GM11168 (cell line): ENCODE results near the gene PRDX6.

Experiments used
- in situ Hi-C: fragments of 300-500 bp; cut with MboI; formaldehyde crosslinking; loops from one replicate; pipeline ENCODE4 v1.12.0; 2022; ENCODE audit warnings: low sequenced_read_pairs; ENCODE audit not compliant: unreplicated experiment

The PRDX6 gene, protein sequence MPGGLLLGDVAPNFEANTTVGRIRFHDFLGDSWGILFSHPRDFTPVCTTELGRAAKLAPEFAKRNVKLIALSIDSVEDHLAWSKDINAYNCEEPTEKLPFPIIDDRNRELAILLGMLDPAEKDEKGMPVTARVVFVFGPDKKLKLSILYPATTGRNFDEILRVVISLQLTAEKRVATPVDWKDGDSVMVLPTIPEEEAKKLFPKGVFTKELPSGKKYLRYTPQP

DNA sequence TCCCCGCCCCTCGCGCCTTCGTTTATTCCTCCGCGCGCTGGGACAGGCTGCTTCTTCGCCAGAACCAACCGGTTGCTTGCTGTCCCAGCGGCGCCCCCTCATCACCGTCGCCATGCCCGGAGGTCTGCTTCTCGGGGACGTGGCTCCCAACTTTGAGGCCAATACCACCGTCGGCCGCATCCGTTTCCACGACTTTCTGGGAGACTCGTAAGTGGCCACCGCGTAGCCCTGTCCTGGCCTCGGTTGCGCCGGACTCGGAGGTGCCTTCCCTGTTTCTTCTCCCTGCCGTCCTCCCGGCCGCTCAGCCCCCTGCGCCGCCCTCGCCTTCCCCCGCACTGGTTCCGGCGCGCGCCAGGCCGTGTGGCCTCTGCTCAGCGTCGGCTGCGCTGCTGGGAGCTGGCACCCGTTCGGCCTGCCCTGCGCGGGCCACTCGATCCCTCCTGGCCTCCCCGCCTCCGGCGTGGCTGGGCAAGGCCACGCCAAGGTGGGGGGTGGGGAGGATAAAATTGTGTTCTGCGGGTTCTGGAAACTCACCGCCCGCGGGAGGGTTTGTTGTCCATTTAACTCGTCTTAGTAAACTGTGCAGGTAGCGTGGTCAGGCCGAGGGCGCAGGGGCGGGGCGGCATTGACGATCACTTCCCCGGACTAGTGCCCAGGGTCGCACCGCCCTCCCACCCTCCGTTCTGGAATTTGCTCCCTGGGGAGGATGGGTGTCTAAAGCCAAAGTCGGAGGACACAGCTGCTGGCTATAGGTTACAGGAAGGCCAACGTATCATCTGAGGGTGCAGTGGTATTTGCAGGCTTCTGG, at the start of gene PRDX6:
TSS of gene PRDX6 (plus strand) at position 50 of the 808 bp plus-strand sequence. CDS start at position 113, 63 bp downstream.
- in situ Hi-C loops: no loop called here

DNA sequence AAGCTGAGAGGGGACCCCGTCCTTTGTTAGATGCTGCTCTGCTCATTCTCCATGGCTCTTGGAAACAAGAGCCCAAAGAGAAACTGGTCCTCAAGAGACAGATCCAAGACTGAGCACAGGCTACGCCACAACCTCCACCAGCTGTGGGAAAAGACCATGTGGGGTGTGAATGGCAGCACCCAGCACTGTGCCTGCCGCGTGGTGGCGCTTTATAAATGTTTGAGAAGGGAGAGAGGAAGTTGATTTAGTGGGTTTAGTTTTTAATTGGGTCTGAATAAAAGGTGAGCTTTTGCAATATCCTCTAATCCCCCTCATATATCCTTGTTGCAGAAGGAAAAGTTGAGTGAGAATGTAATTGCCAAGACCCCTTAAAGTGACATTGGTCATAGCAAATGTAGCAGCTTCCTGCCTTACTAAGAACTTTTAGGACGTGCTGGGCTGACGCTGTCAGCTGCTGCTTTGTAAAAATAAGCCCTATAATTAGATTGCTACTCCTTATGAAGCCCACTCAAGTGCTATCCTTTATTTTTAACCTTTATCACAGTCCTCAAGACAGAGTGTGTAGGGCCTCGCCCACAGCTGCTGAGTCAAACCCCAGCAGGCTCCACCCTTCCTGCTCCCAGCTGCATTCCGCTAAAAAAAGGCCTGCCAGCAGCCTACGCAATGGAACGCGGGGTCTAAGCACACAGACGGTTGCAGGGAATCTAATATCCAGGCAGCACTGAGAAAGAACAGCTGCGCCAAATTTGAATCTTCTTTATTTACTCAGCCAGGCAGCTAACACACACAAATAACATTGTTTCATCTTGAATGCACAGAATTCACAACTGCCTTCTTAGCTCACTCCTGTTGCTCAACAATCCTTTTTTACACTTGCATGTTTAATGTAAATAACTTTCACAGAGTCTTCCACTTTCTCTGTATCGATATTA, 47.4 kb upstream of the PRDX6 start:
- in situ Hi-C loops: loop anchor here (10.0 kb wide), 1 partner anchor 495 kb away; no protein-coding TSS in a partner anchor

DNA sequence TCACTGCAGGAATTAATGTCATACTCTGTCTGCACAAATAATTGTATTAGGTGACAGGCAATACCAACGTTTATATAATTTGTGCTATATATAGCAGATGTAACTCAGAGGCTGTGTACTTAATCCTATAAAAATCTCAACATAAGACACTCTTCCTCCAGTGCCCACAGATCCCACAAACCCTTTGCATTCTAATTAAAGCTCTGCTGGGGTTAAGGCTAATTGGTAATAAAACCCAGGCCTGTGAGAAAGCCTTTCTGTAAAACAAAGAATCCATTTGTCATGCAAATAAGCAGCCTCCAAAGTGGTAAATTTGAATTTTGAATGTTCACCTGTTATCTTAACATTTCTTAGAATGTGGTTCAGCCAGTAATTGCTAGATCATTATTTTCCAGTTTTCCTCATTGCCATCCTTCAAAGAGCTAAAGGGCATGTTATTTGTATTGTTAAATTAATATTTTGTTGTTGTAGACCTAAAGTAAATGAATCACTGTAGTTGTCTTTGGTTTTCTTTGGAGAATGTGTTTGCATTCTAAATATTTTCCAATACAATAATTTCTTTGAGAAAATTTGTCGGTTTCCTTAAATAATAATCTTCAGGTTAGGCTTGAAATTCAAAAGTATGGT, 46.3 kb upstream of the PRDX6 start:
- in situ Hi-C loops: loop anchor here (10.0 kb wide), 1 partner anchor 494 kb away; no protein-coding TSS in a partner anchor

DNA sequence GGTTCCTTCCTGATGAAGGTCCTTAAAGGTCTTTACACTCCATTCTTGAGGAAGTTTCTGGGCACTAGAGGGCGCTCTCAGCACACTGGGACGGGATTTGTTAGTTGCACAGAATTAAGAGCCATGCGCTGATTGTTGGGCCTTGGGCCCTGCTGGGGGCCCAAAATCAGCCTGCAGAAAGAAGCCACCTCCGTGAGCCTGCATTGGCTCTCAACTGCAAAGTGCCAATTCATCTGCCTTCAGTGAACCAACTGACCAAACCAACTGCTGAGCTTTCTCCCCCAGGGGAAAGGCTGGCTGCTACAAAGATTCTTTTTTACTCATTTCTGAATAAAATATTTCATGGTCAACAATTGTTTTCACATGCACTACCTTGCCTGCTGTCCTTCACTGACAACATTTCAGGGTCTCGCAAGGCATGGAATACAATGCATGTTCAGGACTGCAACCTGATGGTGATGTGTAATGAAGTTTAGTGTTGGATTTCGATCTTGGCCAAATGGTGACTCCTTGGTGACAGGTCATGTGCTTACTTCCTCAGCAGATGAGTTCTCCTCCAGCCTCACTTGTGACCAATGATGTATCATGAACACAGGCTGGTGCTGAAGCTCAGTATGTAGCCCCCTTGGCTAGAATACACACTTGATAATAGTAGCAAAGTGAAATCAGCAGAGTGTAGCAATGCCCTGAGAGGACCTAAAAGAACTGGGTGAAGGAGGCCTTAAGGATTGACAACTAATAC, 45.7 kb upstream of the PRDX6 start:
- in situ Hi-C loops: loop anchor here (10.0 kb wide), 1 partner anchor 493 kb away; no protein-coding TSS in a partner anchor

DNA sequence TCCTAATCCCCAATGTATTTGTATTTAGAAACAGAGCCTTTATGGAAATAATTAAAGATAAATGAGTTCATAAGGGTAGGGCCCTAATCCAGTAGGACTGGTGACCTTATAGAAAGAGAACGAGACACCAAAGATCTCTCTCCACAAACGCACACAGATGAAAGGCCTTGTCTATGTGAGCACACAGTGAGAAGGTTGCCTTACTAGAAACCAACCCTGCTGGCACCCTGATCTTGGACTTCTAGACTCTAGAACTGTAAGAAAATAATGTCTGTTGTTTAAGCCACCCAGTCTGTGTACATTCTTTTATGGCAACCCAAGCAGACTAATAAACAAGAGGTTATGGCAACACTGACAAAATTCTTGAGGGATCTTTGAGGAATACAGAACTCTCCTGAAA, 44.8 kb upstream of the PRDX6 start:
- in situ Hi-C loops: loop anchor here (10.0 kb wide), 1 partner anchor 492 kb away; no protein-coding TSS in a partner anchor

DNA sequence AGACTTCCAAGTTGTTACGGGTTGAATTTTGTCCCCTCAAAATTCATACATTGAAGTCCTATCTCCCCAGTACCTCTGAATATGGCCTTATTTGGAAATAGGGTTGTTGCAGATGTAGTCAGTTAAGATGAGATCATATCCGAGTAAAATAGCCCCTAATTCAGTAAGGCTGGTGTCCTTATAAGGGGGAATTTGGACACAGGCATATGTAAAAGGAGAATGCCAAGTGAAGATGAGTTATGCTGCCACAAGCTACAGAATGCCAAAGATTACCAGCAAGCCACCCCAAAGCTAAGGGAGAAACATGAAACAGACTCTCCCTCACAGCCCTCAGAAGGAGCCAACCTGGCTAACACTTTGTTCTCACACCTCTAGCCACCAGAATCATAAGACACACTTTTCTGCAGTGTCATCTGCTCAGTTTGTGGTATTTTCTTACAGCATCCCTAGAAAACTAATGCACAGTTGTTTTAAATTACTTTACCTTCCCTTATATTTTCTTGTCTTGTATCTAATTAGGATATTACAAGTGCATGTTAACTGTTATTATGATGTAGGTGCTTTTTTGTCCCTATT, 43.3 kb upstream of the PRDX6 start:
- in situ Hi-C loops: loop anchor here (10.0 kb wide), 1 partner anchor 491 kb away; no protein-coding TSS in a partner anchor

DNA sequence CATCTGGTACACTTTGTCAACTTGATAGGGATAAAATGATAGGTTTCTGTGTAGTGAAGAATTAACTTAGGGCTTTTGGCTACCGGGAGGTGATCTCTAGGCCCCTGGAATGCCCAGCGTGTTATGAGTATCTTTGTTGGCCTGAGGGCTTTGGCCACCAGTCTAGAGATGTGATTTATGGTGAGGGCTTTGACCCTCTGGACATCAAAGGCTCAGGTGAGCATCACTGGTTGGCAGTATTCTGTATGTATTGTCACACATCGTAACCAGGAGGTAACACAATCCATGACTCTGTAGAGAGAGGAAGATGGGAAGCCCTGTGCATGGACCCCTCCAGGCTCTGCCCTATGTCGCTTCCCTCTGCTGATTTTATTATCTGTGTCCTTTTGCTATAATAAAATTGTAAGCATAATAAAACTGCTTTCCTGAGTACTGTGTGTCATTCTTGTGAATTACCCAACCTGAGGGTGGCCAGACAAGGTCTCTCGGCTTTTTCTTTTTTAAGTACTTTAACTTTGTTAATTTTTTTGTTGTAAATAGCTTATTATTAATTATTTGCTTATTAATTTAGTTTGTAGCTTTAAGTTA, 40.2 kb upstream of the PRDX6 start:
- in situ Hi-C loops: loop anchor here (10.0 kb wide), 1 partner anchor 488 kb away; no protein-coding TSS in a partner anchor

DNA sequence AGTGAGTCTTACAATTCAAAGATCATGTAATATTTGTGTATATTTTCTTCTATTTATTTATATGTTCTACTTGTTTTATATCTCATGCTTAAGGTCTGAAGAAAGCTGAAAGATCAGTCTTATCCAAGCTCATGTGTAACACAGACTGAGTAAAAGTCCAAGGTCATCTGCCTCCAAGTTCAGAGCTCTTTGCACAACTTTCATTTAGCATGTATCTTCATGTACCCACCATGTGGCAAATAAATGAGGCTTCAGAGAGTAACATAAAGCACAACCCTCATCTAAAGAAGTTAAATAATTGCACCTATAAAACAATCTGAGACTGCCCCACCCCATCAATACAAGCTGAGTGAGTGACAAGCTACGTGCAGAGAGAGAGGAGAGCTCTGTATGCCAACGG, 38.5 kb upstream of the PRDX6 start:
- in situ Hi-C loops: loop anchor here (10.0 kb wide), 1 partner anchor 486 kb away; no protein-coding TSS in a partner anchor

DNA sequence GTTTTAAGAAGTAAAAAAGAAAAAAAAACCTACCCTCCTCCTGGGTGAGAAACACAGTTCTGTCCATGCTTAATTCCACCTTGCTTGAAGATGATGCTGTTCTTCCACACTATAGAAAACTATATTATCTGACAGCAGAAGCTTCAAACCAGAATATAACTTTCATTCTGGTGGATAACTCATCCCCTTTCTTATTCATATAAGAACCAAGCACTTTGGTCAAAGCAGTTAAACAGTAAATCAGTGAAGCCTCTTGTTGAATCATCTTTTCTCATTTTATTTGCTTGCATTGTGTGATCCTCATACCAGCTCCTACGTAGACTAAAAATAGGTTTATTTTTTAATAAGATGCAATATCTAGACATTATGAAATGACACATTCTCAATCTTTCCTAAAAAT, 36.7 kb upstream of the PRDX6 start:
- in situ Hi-C loops: no loop called here

DNA sequence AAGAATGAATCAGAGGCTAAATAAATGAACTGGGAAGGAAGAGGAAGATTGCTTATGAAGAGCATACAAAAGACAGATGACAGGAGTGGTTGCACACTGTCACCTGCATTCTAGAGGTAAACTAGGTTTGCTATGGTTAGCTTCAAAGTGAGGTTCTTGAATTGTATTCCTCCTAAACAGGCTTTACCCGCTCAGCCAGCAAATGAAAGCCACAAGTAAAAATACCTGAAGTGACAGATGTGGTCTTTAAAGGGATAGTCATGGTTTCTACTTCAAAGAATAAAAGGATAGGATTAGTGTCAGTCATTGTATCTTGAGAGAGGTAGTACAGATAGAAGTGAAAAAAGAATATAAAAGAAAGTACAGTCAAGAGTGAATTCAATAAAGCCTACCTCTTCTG, 32.4 kb upstream of the PRDX6 start:
- in situ Hi-C loops: no loop called here

DNA sequence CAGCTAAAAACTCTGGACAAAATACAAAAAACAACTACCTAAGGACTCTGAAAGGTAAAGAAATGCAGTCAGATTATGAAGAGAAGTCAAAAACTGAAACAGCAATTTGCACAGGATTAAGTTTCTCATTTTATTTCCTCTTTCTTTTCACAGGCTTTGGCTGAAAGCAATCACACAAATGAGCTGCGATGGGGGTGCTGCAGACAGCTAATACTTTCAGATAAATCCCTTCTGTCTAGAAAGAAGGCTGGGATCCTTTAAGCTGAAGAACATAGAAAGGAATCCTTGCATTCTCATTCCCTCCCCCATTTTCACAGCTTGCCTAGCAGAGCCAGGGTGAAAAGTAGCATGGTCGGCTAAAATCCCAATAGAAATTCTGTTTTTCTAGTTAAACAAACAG, 32.0 kb upstream of the PRDX6 start:
- in situ Hi-C loops: no loop called here

DNA sequence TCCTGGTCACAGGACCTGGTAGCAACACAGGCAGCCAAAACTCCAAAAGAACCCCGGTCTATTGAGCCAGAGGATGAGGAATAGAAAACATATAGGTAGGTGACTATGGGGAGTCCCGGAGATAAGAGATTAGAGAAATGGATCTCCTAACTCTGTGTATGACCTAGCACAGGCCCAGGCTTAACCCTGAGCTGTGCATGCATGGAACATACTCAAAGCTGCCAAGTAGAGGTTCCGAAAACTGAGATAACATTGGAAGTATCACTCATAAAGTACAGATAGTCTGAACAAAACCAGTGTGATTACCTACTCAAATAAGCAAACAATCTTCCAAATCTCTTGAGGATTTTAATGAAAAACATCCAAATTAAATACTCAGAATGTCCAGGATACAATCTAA, 31.5 kb upstream of the PRDX6 start:
- in situ Hi-C loops: no loop called here

DNA sequence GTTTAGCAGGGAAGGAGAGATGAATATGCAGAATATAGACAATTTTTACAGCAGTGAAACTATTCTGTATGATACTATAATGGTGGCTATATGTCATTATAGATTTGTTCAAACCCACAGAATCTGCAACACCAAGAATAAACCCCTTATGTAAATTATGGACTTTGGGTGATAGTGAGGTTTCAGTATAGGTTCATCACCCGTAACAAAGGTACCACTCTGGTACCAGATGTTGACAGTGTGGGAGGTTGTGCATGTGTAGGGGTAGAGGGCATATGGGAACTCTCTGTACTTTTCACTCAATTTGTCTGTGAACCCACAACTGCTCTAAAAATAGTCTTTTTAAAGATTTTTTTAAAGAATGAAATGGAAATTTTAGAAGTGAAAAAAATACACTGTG, 29.9 kb upstream of the PRDX6 start:
- in situ Hi-C loops: no loop called here

DNA sequence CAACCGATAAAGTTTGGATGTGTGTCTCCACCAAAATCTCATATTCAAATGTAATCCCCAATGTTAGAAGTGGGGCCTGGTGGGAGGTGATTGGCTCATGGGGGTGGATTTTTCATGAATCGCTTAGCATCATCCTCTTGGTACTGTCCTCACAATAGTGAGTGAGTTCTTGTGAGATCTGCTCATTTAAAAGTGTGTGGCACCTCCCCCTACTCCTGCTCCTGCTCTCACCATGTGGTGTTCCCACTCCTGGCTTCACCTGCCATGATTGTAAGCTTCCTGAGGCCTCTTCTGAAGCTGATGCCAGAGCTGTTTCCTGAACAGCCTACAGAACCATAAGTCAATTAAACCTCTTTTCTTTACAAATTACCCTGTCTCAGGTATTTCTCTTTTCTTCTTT, 28.2 kb upstream of the PRDX6 start:
- in situ Hi-C loops: no loop called here

DNA sequence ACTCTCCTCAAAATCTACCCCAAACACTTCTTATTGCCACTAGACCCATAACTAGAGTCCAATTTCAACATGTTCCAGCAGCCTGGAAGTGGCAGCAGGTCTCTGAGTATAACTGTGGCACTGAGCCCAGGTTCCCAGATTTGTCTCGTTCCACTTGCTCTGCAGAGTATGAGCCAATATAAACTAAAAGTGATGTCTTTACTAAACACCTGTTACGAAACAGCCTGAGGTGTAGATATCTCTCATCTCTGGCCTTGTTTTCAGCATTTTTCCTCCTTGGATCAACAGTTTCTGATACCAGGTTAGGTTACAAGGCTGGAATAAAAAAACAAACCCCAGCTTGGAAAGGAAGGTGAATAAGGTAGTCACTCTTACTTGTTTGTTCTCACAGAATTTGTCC, 25.2 kb upstream of the PRDX6 start:
- in situ Hi-C loops: no loop called here

DNA sequence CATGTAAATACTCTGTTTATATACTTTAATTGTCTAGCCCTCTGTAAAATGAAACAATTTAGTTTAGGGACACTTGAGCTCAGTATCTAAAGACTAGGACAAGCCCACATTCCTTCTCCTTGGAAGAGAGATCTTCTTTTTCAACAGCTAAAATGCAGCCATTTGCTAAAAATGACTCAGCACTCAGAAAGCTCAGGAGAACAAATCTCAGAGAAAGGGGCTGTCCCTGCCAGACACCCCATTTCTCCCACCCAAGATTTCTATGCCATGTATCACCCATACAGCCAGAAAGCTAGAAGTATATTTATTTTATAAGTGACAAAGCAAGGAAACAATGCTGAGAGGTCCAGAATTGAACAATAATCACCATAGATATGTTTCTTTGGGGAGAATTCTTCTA, 23.2 kb upstream of the PRDX6 start:
- in situ Hi-C loops: no loop called here

DNA sequence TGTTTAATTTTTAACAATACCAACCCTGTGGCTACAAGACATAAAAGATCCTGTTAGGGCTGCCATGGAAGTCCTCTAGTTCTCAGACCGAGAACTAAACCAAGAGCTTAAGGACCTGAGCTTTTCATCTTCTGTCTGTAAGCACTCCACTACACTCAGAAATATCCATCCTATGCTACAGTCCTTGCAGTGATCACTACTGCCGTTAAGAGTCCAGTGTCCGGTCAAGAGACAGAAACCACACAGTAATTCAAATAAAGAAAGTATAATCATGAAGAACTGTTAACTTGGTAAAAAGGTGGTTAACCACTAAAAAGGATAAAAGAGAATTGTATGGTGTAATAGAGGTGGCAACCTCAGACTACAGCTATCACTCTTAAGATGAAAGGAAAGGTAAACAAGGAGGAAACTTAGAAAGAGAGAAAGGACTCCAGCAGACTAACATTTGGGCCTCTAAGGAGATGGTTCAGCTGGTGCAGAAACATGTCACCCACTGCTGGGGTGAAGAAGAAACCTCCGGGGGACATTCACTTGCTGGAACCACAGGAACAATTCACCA, 22.1 kb upstream of the PRDX6 start:
- in situ Hi-C loops: no loop called here

DNA sequence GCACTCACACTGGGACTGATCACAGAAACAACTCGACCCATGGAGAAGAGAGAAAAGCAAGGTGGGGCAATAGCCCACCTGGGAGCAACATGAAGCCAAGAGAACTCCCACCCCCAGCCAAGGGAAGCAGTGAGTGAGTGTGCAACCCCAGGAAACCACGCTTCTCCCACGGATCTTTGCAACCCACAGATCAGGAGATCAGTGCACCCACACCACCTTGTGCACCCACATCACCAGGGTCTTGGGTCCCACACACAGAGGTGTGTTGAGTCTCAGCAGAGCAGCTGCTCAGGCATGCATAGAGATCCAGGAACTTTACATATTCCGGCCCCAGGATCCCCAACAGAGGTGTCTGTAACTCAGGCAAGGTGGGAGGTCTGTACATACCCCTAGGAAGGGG, 17.2 kb upstream of the PRDX6 start:
- in situ Hi-C loops: no loop called here
